Colonic mucosa (tissue), 4 donors: ENCODE results near the gene FGG. TPM values are rescaled to one million over a fixed set of nuclear protein-coding genes. Genes with fewer than 3 reads are reported as not detected.

Experiments
- DNase-seq: peaks from one replicate; pipeline ENCODE4 v3.0.0-alpha.2; 2020
- H3K27ac ChIP-seq: fragments of 200-600 bp; one replicate; pipeline ENCODE4 v1.8.0; 2021
- H3K27me3 ChIP-seq: fragments of 200-600 bp; one replicate; pipeline ENCODE4 v1.8.0; 2021
- H3K36me3 ChIP-seq: fragments of 200-600 bp; one replicate; pipeline ENCODE4 v1.8.0; 2021
- H3K4me1 ChIP-seq: fragments of 200-600 bp; one replicate; pipeline ENCODE4 v1.8.0; 2021; ENCODE audit warnings: mild to moderate bottlenecking
- H3K4me3 ChIP-seq: fragments of 200-600 bp; one replicate; pipeline ENCODE4 v1.8.0; 2021
- H3K9ac ChIP-seq, 2 donors: one replicate each; pipeline ENCODE4 v1.7.0; 2013; ENCODE audit warnings: control low read depth in 2 of 2, low read depth in 2 of 2, low read length in 2 of 2
- H3K9me3 ChIP-seq: fragments of 200-600 bp; one replicate; pipeline ENCODE4 v1.8.0; 2021
- intact Hi-C: fragments of 100-400 bp; cut with DNase I; formaldehyde crosslinking; loops from one replicate; pipeline ENCODE4 v1.14.1; 2022
- total RNA-seq, 2 donors: library from RNA; stranded (reverse); fragmentation: NEBNext Ultra II Directional in 1 of 2; extraction: Animal tissue kit (Norgen Biotek cat#: 25700) in 1 of 2; gene quantifications; one replicate each; pipeline ENCODE4 v1.2.1, GENCODE V29; 2021
- TF ChIP-seq, protein P1 (sequence below): fragments of 200-600 bp; IDR thresholded peaks from one replicate; pipeline ENCODE4 v1.8.0; 2022; ENCODE audit warnings: antibody characterized with exemption, mild to moderate bottlenecking
- donor health status: healthy.
- donor health status: DM: no; HTN: no; CAD: no.
- donor health status: DM: no; HTN: no; CAD: no.

FGG gene
- total RNA-seq, 2 donors from 2014 or later = 0.29 to 6.1 TPM

DNA sequence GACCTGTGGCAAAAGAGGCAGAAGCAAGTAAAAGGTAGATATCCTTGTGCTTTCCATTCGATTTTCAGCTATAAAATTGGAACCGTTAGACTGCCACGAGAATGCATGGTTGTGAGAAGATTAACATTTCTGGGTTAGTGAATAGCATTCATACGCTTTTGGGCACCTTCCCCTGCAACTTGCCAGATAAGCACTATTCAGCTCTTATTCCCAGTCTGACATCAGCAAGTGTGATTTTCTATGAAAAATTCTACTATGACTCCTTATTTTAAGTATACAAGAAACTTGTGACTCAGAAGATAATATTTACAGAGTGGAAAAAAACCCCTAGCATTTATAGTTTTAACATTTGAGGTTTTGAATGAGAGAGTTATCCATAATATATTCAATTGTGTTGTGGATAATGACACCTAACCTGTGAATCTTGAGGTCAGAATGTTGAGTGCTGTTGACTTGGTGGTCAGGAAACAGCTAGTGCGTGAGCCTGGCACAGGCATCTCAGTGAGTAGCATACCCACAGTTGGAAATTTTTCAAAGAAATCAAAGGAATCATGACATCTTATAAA lies 45.7 kb downstream of the FGG start:
- intact Hi-C loops = no loop called here
- no peak overlapping the region for H3K4me3 ChIP-seq
- H3K27me3 ChIP-seq = no peaks in the 10 kb centered on the region
- H3K4me1 ChIP-seq = no peaks in the 10 kb centered on the region
- TF ChIP-seq, protein P1, sequence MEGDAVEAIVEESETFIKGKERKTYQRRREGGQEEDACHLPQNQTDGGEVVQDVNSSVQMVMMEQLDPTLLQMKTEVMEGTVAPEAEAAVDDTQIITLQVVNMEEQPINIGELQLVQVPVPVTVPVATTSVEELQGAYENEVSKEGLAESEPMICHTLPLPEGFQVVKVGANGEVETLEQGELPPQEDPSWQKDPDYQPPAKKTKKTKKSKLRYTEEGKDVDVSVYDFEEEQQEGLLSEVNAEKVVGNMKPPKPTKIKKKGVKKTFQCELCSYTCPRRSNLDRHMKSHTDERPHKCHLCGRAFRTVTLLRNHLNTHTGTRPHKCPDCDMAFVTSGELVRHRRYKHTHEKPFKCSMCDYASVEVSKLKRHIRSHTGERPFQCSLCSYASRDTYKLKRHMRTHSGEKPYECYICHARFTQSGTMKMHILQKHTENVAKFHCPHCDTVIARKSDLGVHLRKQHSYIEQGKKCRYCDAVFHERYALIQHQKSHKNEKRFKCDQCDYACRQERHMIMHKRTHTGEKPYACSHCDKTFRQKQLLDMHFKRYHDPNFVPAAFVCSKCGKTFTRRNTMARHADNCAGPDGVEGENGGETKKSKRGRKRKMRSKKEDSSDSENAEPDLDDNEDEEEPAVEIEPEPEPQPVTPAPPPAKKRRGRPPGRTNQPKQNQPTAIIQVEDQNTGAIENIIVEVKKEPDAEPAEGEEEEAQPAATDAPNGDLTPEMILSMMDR = no peak
- no peaks in the 10 kb centered on the region for H3K36me3 ChIP-seq
- H3K27ac ChIP-seq = no peak overlapping the region
- no peak overlapping the region for H3K9ac ChIP-seq
- H3K9me3 ChIP-seq = no peaks in the 10 kb centered on the region
- no peak for DNase-seq

GRCh38 chr4:154565704-154566103 lies 46.8 kb downstream of the FGG start:
- no peaks in the 10 kb centered on the region for H3K4me1 ChIP-seq
- DNase-seq = no peak
- no peak overlapping the region for H3K27ac ChIP-seq
- no peak overlapping the region for H3K9ac ChIP-seq
- no peaks in the 10 kb centered on the region for H3K9me3 ChIP-seq
- no peak overlapping the region for H3K4me3 ChIP-seq
- intact Hi-C loops = no loop called here
- H3K27me3 ChIP-seq = no peaks in the 10 kb centered on the region
- no peaks in the 10 kb centered on the region for H3K36me3 ChIP-seq
- TF ChIP-seq, protein P1 = no peak

- Histone ChIP-seq H3K9ac (no peak overlapping the region), H3K27ac (no peak overlapping the region), H3K36me3 (no peaks in the 10 kb centered on the region), H3K4me3 (no peak overlapping the region), H3K9me3 (no peaks in the 10 kb centered on the region), H3K4me1 (no peaks in the 10 kb centered on the region), H3K27me3 (no peaks in the 10 kb centered on the region)
- no peak for DNase-seq
- intact Hi-C loops = no loop called here
- TF ChIP-seq, protein P1 = no peak
These were observed 48.1 kb downstream of the FGG start for GRCh38 chr4:154564311-154564710.

GRCh38 chr4:154562697-154563254 lies 49.7 kb downstream of the FGG start, which contains the start of gene FGB:
Gene FGB (plus strand): TSS chr4:154563011. CDS start chr4:154563019, 8 bp downstream.
- no peaks in the 10 kb centered on the region for H3K36me3 ChIP-seq
- no peak within 1 kb of the TSS for H3K27ac ChIP-seq
- H3K4me1 ChIP-seq = no peaks in the 10 kb centered on the region
- TF ChIP-seq, protein P1 = no peak
- DNase-seq = no peak
- intact Hi-C loops = no loop called here
- no peaks in the 10 kb centered on the region for H3K9me3 ChIP-seq
- no peak within 1 kb of the TSS for H3K9ac ChIP-seq
- H3K27me3 ChIP-seq = no peaks in the 10 kb centered on the region
- H3K4me3 ChIP-seq = no peak within 1 kb of the TSS

DNA sequence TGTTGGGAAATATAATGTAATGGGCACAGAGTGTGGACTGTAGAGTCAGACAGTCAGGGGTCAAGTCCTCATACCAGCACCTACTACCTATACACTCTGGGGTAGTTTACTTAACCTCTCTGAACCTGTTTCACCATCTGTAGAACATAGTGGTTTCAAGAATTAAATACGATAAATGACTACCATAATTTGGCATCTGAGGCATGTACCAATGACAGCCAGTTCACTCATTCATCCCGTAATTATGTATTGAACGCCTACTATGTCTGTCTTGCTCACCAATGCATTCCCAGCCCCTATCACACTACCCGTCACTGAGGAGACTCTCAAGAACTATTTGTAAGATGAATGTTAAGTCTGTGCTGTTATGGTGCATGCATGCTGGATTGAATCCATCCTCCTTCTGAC lies 51.6 kb downstream of the FGG start:
- no peaks in the 10 kb centered on the region for H3K4me1 ChIP-seq

More for the DNA sequence above, 51.6 kb downstream of the FGG start:
- Histone ChIP-seq H3K9ac (no peak overlapping the region), H3K9me3 (no peaks in the 10 kb centered on the region), H3K27ac (no peak overlapping the region), H3K36me3 (no peaks in the 10 kb centered on the region), H3K27me3 (no peaks in the 10 kb centered on the region), H3K4me3 (no peak overlapping the region)
- intact Hi-C loops = no loop called here
- TF ChIP-seq, protein P1 = no peak
- DNase-seq = no peak
